A204.1 (cell line): ENCODE results near the gene PIM3.

Experiments used
- FAIRE-seq: peaks from 2 replicates; lab custom pipeline; 2012; peaks lifted over from hg19 to GRCh38; lab: Jason Lieb, UNC

Gene PIM3

GRCh38 chr22:49991907-49992533 is 31.4 kb downstream of the PIM3 start:
- FAIRE-seq: no peak

GRCh38 chr22:49992921-49993648 is 32.5 kb downstream of the PIM3 start:
- FAIRE-seq: no peak

GRCh38 chr22:49993649-49994360 is 33.2 kb downstream of the PIM3 start:
- FAIRE-seq: no peak

- no peak for FAIRE-seq
These were observed 33.9 kb downstream of the PIM3 start for GRCh38 chr22:49994361-49995040.

GRCh38 chr22:49995041-49995360 is 34.4 kb downstream of the PIM3 start:
- no peak for FAIRE-seq

GRCh38 chr22:49995361-49996118 is 35.0 kb downstream of the PIM3 start:
- FAIRE-seq: no peak

- FAIRE-seq: no peak
These were observed 35.5 kb downstream of the PIM3 start for GRCh38 chr22:49996119-49996517.

- FAIRE-seq: no peak
These were observed 36.1 kb downstream of the PIM3 start for GRCh38 chr22:49996518-49997250.

- no peak for FAIRE-seq
These were observed 36.7 kb downstream of the PIM3 start for GRCh38 chr22:49997251-49997599.

- no peak for FAIRE-seq
These were observed 37.6 kb downstream of the PIM3 start for GRCh38 chr22:49997932-49998717.

- FAIRE-seq: no peak
These were observed 38.1 kb downstream of the PIM3 start for GRCh38 chr22:49998718-49999062.

GRCh38 chr22:49999063-49999945 is 38.7 kb downstream of the PIM3 start:
- FAIRE-seq: no peak

- no peak for FAIRE-seq
These were observed 39.5 kb downstream of the PIM3 start for GRCh38 chr22:49999946-50000586.

- FAIRE-seq: no peak
These were observed 40.2 kb downstream of the PIM3 start for GRCh38 chr22:50000587-50001387.

GRCh38 chr22:50001388-50002231 is 41.0 kb downstream of the PIM3 start:
- no peak for FAIRE-seq

- FAIRE-seq: no peak
These were observed 42.2 kb downstream of the PIM3 start for GRCh38 chr22:50002791-50003190.

GRCh38 chr22:50004918-50005317 is 44.3 kb downstream of the PIM3 start:
- no peak for FAIRE-seq
